BE2C (cell line): Measurements from ENCODE around the gene GAGE12J.

Experiments used
- DNase-seq: peaks from one replicate; pipeline ENCODE4 v3.0.0-alpha.2; 2020
- H3K27me3 ChIP-seq: fragments of 250-450 bp; sonication (Bioruptor Pico); 2 replicates; pipeline ENCODE4 v1.5.1; 2020; ENCODE audit warnings: mild to moderate bottlenecking
- H3K36me3 ChIP-seq: fragments of 250-450 bp; sonication (Bioruptor Pico); 2 replicates; pipeline ENCODE4 v1.5.1; 2020; ENCODE audit warnings: mild to moderate bottlenecking
- H3K4me1 ChIP-seq: fragments of 250-450 bp; sonication (Bioruptor Pico); 2 replicates; pipeline ENCODE4 v1.5.1; 2020
- H3K4me3 ChIP-seq: 2 replicates; pipeline ENCODE4 v1.5.1; 2011; ENCODE audit warnings: low read depth, low read length
- H3K9me3 ChIP-seq: fragments of 250-450 bp; sonication (Bioruptor Pico); 2 replicates; pipeline ENCODE4 v1.5.1; 2020
- TF ChIP-seq, protein P1 (sequence below): IDR thresholded peaks from 2 replicates; pipeline ENCODE4 v1.5.1; 2012; ENCODE audit warnings: mild to moderate bottlenecking, low read depth, low read length

The GAGE12J gene

DNA sequence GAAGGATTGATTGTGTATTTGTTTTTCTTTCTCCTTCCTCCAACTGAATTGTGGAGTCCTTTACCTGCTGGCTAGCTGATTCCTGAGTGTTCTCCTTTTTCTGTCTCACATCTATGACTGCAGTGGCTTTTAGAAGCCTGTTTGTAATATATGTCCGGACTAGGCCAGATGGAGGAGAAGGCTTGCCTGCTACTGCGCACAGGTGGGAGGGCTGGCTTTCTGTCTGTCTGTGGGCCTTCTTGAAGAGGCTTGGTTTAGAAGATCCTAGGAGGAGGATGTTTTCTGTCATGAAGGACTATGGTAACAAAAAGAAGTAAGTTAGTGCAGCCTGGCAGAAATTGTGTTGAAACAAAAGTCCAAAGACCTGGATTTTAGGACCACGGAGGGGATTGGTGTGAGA, 43.8 kb upstream of the GAGE12J start:
- H3K9me3 ChIP-seq, result no peaks in the 10 kb centered on the region
- peaks cover 6% of the 10 kb centered on the region for H3K4me1 ChIP-seq
- H3K27me3 ChIP-seq, result no peaks in the 10 kb centered on the region
- H3K4me3 ChIP-seq, result no peak overlapping the region
- no peak for DNase-seq
- TF ChIP-seq, protein P1, sequence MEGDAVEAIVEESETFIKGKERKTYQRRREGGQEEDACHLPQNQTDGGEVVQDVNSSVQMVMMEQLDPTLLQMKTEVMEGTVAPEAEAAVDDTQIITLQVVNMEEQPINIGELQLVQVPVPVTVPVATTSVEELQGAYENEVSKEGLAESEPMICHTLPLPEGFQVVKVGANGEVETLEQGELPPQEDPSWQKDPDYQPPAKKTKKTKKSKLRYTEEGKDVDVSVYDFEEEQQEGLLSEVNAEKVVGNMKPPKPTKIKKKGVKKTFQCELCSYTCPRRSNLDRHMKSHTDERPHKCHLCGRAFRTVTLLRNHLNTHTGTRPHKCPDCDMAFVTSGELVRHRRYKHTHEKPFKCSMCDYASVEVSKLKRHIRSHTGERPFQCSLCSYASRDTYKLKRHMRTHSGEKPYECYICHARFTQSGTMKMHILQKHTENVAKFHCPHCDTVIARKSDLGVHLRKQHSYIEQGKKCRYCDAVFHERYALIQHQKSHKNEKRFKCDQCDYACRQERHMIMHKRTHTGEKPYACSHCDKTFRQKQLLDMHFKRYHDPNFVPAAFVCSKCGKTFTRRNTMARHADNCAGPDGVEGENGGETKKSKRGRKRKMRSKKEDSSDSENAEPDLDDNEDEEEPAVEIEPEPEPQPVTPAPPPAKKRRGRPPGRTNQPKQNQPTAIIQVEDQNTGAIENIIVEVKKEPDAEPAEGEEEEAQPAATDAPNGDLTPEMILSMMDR, result no peak
- H3K36me3 ChIP-seq, result no peaks in the 10 kb centered on the region

DNA sequence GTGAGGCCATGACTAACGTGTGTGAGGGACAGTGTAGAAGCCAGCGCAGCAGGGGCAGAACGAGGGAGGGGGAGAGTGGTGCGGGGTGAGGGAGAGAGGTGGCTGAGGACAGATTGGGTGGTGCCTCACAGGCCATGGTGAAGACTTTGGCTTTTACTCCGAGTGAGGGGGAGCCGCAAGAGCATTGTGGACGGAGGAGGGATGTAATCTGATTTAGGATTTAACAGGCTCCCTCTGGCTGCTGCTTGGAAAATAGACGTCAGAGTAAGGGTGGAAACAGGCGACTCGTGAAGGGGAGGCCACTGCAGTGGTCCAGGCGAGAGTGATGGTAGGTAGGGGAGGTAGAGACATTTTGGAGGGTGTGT, 39.2 kb upstream of the GAGE12J start:
- TF ChIP-seq, protein P1, result peak; percentile 53
- no peaks in the 10 kb centered on the region for H3K36me3 ChIP-seq
- H3K4me1 ChIP-seq, result peaks cover 6% of the 10 kb centered on the region
- peak; percentile 49 for DNase-seq
- no peaks in the 10 kb centered on the region for H3K27me3 ChIP-seq
- H3K4me3 ChIP-seq, result peak overlapping the region; percentile 38
- no peaks in the 10 kb centered on the region for H3K9me3 ChIP-seq

DNA sequence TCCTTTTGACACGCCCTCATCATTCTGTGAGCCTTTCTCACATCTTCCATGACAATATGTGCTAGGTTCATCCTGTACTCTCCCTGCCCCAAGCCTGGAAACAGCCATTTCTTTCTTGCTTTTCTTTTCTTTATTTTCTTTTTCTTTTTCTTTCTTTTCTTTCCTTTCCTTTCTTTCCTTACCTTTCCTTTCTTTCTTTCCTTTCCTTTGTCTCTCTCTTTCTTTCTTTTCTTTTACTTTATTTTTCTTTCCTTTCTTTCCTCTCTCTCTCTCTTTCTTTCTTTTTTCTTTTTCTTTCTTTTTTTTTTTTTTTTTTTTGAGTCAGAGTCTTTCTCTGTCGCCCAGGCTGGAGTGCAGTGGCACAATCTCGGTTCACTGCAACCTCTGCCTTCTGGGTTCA, 37.6 kb upstream of the GAGE12J start:
- TF ChIP-seq, protein P1, result no peak
- H3K27me3 ChIP-seq, result no peaks in the 10 kb centered on the region
- no peaks in the 10 kb centered on the region for H3K36me3 ChIP-seq
- no peak for DNase-seq
- no peaks in the 10 kb centered on the region for H3K9me3 ChIP-seq
- no peak overlapping the region for H3K4me3 ChIP-seq
- peaks cover 6% of the 10 kb centered on the region for H3K4me1 ChIP-seq

DNA sequence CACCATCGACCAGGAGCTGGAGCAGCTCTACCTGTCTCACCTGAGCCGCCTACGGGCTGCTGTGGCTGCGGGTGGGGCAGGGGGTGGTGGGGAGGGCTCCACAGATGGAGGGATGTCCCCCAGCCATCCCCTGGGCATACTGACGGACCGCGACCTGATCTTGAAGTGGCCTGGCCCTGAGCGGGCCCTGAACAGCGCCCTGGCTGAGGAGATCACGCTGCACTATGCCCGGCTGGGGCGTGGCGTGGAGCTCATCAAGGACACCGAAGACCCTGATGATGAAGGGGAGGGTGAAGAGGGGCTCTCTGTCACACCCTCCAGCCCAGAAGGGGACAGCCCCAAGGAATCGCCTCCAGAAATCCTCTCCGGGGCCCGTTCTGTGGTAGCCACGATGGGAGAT, 35.7 kb upstream of the GAGE12J start:
- no peak for DNase-seq
- H3K4me1 ChIP-seq, result peaks cover 6% of the 10 kb centered on the region
- no peaks in the 10 kb centered on the region for H3K9me3 ChIP-seq
- no peaks in the 10 kb centered on the region for H3K27me3 ChIP-seq
- TF ChIP-seq, protein P1, result no peak
- H3K4me3 ChIP-seq, result no peak overlapping the region
- no peaks in the 10 kb centered on the region for H3K36me3 ChIP-seq

DNA sequence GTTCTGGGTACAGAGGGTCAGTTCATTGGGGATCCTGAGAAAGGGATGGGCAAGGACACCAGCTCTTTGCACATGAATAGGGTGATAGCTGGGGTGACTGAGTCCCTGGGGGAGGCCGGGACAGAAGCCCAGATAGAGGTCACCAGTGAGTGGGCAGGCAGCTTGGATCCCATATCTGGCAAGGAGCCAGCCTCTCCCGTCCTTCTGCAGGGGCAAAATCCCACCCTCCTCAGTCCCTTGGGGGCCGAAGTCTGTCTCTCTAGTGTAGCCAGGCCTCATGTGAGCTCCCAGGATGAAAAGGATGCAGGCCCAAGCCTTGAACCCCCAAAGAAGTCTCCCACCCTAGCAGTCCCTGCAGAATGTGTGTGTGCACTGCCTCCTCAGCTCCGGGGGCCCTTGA, 35.3 kb upstream of the GAGE12J start:
- Histone ChIP-seq H3K4me3 (no peak overlapping the region), H3K9me3 (no peaks in the 10 kb centered on the region), H3K27me3 (no peaks in the 10 kb centered on the region), H3K36me3 (no peaks in the 10 kb centered on the region), H3K4me1 (peaks cover 6% of the 10 kb centered on the region)
- no peak for DNase-seq
- TF ChIP-seq, protein P1, result no peak

DNA sequence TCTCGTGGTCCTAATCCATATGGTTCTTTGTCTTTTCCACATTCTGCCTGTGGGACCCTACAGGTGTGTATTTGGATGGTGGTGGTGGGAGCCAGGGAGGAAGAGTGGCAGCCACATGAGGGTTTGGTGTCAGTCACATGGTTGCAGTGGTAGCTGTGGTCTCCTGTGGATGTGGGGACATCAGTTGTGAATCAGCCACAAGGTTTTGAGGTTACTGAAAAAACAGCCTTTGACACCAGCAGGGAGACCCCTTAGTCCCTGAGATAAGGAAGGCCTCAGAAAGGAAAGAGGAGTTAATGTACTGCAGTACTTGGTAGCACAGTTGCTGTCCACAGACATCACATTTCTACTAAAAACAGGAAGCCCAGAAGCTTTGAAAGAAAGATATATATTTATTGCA, 34.2 kb upstream of the GAGE12J start:
- Histone ChIP-seq H3K36me3 (no peaks in the 10 kb centered on the region), H3K27me3 (no peaks in the 10 kb centered on the region), H3K9me3 (no peaks in the 10 kb centered on the region), H3K4me3 (no peak overlapping the region), H3K4me1 (no peaks in the 10 kb centered on the region)
- TF ChIP-seq, protein P1, result no peak
- DNase-seq, result no peak
